Panc1 (cell line): ENCODE results near the gene ATP6V0B. TPM values are rescaled to one million over a fixed set of nuclear protein-coding genes. Genes with fewer than 3 reads are reported as not detected.

Source experiments
- ATAC-seq: fragments of 200-7000 bp; cut with Tn5 transposase; 2 replicates; pipeline ENCODE4 v1.9.1; 2020; ENCODE audit warnings: mild to moderate bottlenecking, moderate library complexity
- BruUV-seq: library from RNA; stranded (reverse); fragments of 400-500 nt; replicated peaks from 2 replicates; lab custom pipeline; 2021; lab: Mats Ljungman, UMichigan
- CTCF ChIA-PET: fragments of 300-600 bp; sonication (Branson Sonifier 250); formaldehyde crosslinking; loops from one replicate; lab custom pipeline; 2022; ENCODE audit warnings: antibody characterized with exemption; lab: Charles Lee
- POLR2A ChIA-PET: fragments of 300-600 bp; sonication (Branson Sonifier 250); formaldehyde crosslinking; loops from one replicate; lab custom pipeline; 2022; ENCODE audit warnings: antibody characterized with exemption; lab: Charles Lee
- DNase-seq: peaks from one replicate; pipeline ENCODE4 v3.0.0-alpha.2; 2010; ENCODE audit warnings: low read depth, low spot score
- H3K27ac ChIP-seq: 2 replicates; pipeline ENCODE4 v1.5.1; 2011; ENCODE audit warnings: mild to moderate bottlenecking, low read length, inconsistent platforms
- H3K27me3 ChIP-seq: fragments of 200-500 bp; sonication (Bioruptor generic); 2 replicates; pipeline ENCODE4 v1.6.0; 2014; ENCODE audit warnings: low read length, inconsistent platforms; ENCODE audit not compliant: control insufficient read depth, insufficient read depth
- H3K36me3 ChIP-seq: fragments of 200-500 bp; sonication (Bioruptor generic); 2 replicates; pipeline ENCODE4 v1.5.1; 2014; ENCODE audit warnings: inconsistent platforms, mild to moderate bottlenecking, low read length, moderate library complexity; ENCODE audit not compliant: control insufficient read depth, insufficient read depth
- H3K4me1 ChIP-seq: 2 replicates; pipeline ENCODE4 v1.5.1; 2011; ENCODE audit warnings: inconsistent platforms, mild to moderate bottlenecking, low read length, moderate library complexity; ENCODE audit not compliant: control insufficient read depth, insufficient read depth
- H3K4me3 ChIP-seq, 2 experiments: 2 replicates each; pipeline ENCODE4 v1.5.1; 2011 to 2012; ENCODE audit warnings: low read depth in 2 of 2, low read length in 2 of 2, mild to moderate bottlenecking in 2 of 2, inconsistent platforms in 1 of 2, moderate library complexity in 1 of 2
- H3K9me3 ChIP-seq: fragments of 200-500 bp; sonication (Bioruptor generic); 2 replicates; pipeline ENCODE4 v1.5.1; 2014; ENCODE audit warnings: low read depth, mild to moderate bottlenecking, inconsistent platforms, low read length, moderate library complexity; ENCODE audit not compliant: control insufficient read depth, insufficient read depth
- POLR2AphosphoS5 ChIP-seq: IDR thresholded peaks from 2 replicates; pipeline ENCODE4 v1.6.1; 2012; ENCODE audit warnings: mild to moderate bottlenecking, low read depth, low read length, moderate library complexity
- SIN3A ChIP-seq: IDR thresholded peaks from 2 replicates; pipeline ENCODE4 v1.6.1; 2012; ENCODE audit warnings: low read depth, mild to moderate bottlenecking, low read length, moderate library complexity, borderline replicate concordance; ENCODE audit not compliant: insufficient read depth
- TCF7L2 ChIP-seq: IDR thresholded peaks from 2 replicates; pipeline ENCODE4 v1.6.1; 2011; ENCODE audit warnings: mild to moderate bottlenecking, low read depth, low read length, inconsistent platforms
- in situ Hi-C: cut with HindIII; loops from 2 replicates; pipeline ENCODE4 v1.10.0; 2016; ENCODE audit warnings: low sequenced_read_pairs, low pct_unique_long_range_greater_than_20kb
- intact Hi-C: fragments of 100-400 bp; cut with micrococcal nuclease; formaldehyde crosslinking; loops from one replicate; pipeline ENCODE4 v1.10.0; 2022; ENCODE audit not compliant: unreplicated experiment
- total RNA-seq: library from RNA; stranded (reverse); gene quantifications from one replicate; pipeline ENCODE4 v1.2.1, GENCODE V29; 2021; ENCODE audit not compliant: unreplicated experiment
- TF ChIP-seq, protein P1 (sequence below): fragments of 450-650 bp; IDR thresholded peaks from 2 replicates; pipeline ENCODE4 v1.5.1; 2017; ENCODE audit warnings: mild to moderate bottlenecking
- TF ChIP-seq, protein P2 (sequence below), 2 experiments: IDR thresholded peaks; 2 replicates each; pipeline ENCODE4 v1.6.1; 2011 to 2012; ENCODE audit warnings: low read depth in 2 of 2, control low read depth in 1 of 2, low read length in 1 of 2, mild to moderate bottlenecking in 1 of 2, moderate library complexity in 1 of 2; ENCODE audit not compliant: insufficient read depth in 1 of 2

The ATP6V0B gene
- total RNA-seq, 1 experiment from 2014 or later: 134 TPM

DNA sequence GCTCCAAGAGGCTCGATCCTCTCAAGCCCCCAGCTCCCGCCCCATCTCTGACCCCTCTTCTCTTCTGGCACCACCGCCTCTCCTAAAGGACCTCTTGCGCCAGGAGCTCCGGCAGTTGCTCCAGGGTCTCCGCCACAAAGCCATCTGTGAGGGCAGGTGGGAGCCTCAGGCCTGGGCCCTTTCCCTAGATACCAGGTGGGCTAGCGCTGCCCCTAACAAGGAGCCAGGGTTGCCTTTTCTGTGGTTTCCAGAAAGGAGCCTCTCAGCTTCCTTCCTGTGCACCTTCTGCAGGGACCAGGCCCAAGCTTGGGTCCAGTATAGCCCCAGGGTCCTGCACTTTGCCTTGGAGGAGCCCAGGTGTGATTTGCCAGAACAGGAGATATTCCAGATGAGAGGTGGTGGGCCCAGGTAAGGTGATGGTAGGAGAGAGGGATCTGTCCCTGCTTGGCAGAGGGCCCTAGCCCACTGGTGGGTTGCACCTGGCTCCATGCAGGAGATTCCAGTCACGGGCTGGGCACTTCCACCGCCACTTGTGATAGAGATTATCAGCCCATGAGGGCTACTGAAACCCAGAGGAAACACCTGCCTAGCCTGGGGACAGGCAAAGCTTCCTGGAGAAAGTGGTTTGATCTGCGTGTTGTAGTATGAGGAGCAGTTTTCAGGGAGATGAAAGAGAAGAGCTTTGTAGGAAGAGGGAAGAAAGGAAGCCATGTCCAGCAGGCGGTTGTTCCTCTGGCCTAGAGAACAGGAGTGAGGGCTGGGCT, 17.7 kb downstream of the ATP6V0B start:
- POLR2A ChIA-PET: interaction anchor here (0.6 to 0.7 kb wide), 3 partner anchors 16 to 1025 kb away, joined by 3 to 5 read pairs (median 4); no protein-coding TSS in a partner anchor
- TF ChIP-seq, protein P1, sequence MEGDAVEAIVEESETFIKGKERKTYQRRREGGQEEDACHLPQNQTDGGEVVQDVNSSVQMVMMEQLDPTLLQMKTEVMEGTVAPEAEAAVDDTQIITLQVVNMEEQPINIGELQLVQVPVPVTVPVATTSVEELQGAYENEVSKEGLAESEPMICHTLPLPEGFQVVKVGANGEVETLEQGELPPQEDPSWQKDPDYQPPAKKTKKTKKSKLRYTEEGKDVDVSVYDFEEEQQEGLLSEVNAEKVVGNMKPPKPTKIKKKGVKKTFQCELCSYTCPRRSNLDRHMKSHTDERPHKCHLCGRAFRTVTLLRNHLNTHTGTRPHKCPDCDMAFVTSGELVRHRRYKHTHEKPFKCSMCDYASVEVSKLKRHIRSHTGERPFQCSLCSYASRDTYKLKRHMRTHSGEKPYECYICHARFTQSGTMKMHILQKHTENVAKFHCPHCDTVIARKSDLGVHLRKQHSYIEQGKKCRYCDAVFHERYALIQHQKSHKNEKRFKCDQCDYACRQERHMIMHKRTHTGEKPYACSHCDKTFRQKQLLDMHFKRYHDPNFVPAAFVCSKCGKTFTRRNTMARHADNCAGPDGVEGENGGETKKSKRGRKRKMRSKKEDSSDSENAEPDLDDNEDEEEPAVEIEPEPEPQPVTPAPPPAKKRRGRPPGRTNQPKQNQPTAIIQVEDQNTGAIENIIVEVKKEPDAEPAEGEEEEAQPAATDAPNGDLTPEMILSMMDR: no peak
- no peak for TF ChIP-seq POLR2AphosphoS5
- TF ChIP-seq SIN3A: no peak
- TF ChIP-seq, protein P2, sequence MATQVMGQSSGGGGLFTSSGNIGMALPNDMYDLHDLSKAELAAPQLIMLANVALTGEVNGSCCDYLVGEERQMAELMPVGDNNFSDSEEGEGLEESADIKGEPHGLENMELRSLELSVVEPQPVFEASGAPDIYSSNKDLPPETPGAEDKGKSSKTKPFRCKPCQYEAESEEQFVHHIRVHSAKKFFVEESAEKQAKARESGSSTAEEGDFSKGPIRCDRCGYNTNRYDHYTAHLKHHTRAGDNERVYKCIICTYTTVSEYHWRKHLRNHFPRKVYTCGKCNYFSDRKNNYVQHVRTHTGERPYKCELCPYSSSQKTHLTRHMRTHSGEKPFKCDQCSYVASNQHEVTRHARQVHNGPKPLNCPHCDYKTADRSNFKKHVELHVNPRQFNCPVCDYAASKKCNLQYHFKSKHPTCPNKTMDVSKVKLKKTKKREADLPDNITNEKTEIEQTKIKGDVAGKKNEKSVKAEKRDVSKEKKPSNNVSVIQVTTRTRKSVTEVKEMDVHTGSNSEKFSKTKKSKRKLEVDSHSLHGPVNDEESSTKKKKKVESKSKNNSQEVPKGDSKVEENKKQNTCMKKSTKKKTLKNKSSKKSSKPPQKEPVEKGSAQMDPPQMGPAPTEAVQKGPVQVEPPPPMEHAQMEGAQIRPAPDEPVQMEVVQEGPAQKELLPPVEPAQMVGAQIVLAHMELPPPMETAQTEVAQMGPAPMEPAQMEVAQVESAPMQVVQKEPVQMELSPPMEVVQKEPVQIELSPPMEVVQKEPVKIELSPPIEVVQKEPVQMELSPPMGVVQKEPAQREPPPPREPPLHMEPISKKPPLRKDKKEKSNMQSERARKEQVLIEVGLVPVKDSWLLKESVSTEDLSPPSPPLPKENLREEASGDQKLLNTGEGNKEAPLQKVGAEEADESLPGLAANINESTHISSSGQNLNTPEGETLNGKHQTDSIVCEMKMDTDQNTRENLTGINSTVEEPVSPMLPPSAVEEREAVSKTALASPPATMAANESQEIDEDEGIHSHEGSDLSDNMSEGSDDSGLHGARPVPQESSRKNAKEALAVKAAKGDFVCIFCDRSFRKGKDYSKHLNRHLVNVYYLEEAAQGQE (IDR thresholded peaks at IDR 0.05; ENCODE audit: insufficient read depth in 1 of 2, low read depth in 2 of 2, low read length in 1 of 2): no peak
- no peak for TF ChIP-seq TCF7L2
- Histone ChIP-seq H3K36me3 (no peaks in the 10 kb centered on the region), H3K4me1 (peaks cover 16% of the 10 kb centered on the region), H3K9me3 (no peaks in the 10 kb centered on the region), H3K4me3 (peak overlapping the region; percentile 60 to 82), H3K27me3 (no peaks in the 10 kb centered on the region), H3K27ac (peak overlapping the region; percentile 92)
- in situ Hi-C loops: no loop called here
- ATAC-seq (no peak), DNase-seq (no peak)
- BruUV-seq: no TSS peak
- intact Hi-C loops: loop anchor here (5.0 kb wide), 1 partner anchor 45 kb away; no protein-coding TSS in a partner anchor
- CTCF ChIA-PET: no interaction called here

- in situ Hi-C loops: no loop called here
- ChIA-PET POLR2A (interaction anchor here (0.6 to 0.7 kb wide), 5 partner anchors 17 to 282 kb away, joined by 3 to 7 read pairs (median 5); no protein-coding TSS in a partner anchor), CTCF (interaction anchor here (0.6 to 0.8 kb wide), 4 partner anchors 12 to 618 kb away, joined by 3 to 5 read pairs (median 4); no protein-coding TSS in a partner anchor)
- Histone ChIP-seq H3K36me3 (no peaks in the 10 kb centered on the region), H3K9me3 (no peaks in the 10 kb centered on the region), H3K4me1 (peaks cover 16% of the 10 kb centered on the region), H3K4me3 (no peak overlapping the region), H3K27me3 (no peaks in the 10 kb centered on the region), H3K27ac (no peak overlapping the region)
- intact Hi-C loops: loop anchor here (5.0 kb wide), 1 partner anchor 44 kb away; no protein-coding TSS in a partner anchor
- ATAC-seq (no peak), DNase-seq (no peak)
- TF ChIP-seq, protein P1: no peak
- BruUV-seq: TSS peak; percentile 60
Measured at GRCh38 chr1:43993206-43993914, 18.6 kb downstream of the ATP6V0B start.
